ENCODE measurements around the gene PON2. TPM values are rescaled to one million over a fixed set of nuclear protein-coding genes. Genes with fewer than 3 reads are reported as not detected.

Gene PON2
- total RNA-seq, 1 donor from 2014 or later = 54.7 TPM

Other genes starting within 250 kb of the PON2 start
- gene PON1, start 110.5 kb downstream of the PON2 start, total RNA-seq = 0.19 TPM
- gene PON3, start 38.7 kb downstream of the PON2 start, total RNA-seq = 2.7 TPM
- gene ASB4, start 50.9 kb upstream of the PON2 start, total RNA-seq = 0.29 TPM
- 482 TPM for gene PDK4, start 161.5 kb upstream of the PON2 start, total RNA-seq

Measured in mesenteric fat pad (tissue), 1 donor.